MM.1S (cell line): ENCODE data around the gene HES5.

Experiments
- DNase-seq: peaks from one replicate; pipeline ENCODE4 v3.0.0-alpha.2; 2015
- H2AFZ ChIP-seq: fragments of 300-600 bp; sonication (generic); 2 replicates; pipeline ENCODE4 v1.6.0; 2016; ENCODE audit warnings: antibody characterized with exemption, low read length
- H3F3A ChIP-seq: fragments of 300-600 bp; sonication (generic); 2 replicates; pipeline ENCODE4 v1.6.1; 2016; ENCODE audit warnings: mild to moderate bottlenecking, antibody characterized with exemption, low read length, moderate library complexity, mixed read lengths; ENCODE audit not compliant: insufficient read depth
- H3K27ac ChIP-seq: fragments of 300-600 bp; sonication (generic); 2 replicates; pipeline ENCODE4 v1.5.1; 2016; ENCODE audit warnings: mild to moderate bottlenecking, low read length
- H3K27me3 ChIP-seq: fragments of 300-600 bp; sonication (generic); replicated peaks from 2 replicates; pipeline ENCODE4 v1.6.0; 2016; ENCODE audit warnings: low read length; ENCODE audit not compliant: insufficient read depth
- H3K36me3 ChIP-seq: fragments of 300-600 bp; sonication (generic); replicated peaks from 2 replicates; pipeline ENCODE4 v1.6.1; 2016; ENCODE audit warnings: mild to moderate bottlenecking, low read length, mixed read lengths; ENCODE audit not compliant: insufficient read depth
- H3K4me1 ChIP-seq: fragments of 300-600 bp; sonication (generic); 2 replicates; pipeline ENCODE4 v1.6.1; 2016; ENCODE audit warnings: low read length, mixed read lengths
- H3K4me2 ChIP-seq: fragments of 300-600 bp; sonication (generic); 2 replicates; pipeline ENCODE4 v1.6.0; 2016; ENCODE audit warnings: low read depth, low read length
- H3K4me3 ChIP-seq: fragments of 300-600 bp; sonication (generic); 2 replicates; pipeline ENCODE4 v1.5.1; 2016; ENCODE audit warnings: low read length, mixed read lengths
- H3K79me2 ChIP-seq: fragments of 300-600 bp; sonication (generic); 2 replicates; pipeline ENCODE4 v1.6.1; 2016; ENCODE audit warnings: mixed run types, low read length, mixed read lengths
- H3K9ac ChIP-seq: fragments of 300-600 bp; sonication (generic); 2 replicates; pipeline ENCODE4 v1.6.1; 2016; ENCODE audit warnings: low read length, mixed read lengths
- H3K9me2 ChIP-seq: fragments of 300-600 bp; sonication (generic); replicated peaks from 2 replicates; pipeline ENCODE4 v1.6.1; 2016; ENCODE audit warnings: mild to moderate bottlenecking, low read length, mixed read lengths; ENCODE audit not compliant: insufficient read depth
- H3K9me3 ChIP-seq: fragments of 300-600 bp; sonication (generic); replicated peaks from 2 replicates; pipeline ENCODE4 v1.6.1; 2016; ENCODE audit warnings: mild to moderate bottlenecking, low read length, mixed read lengths; ENCODE audit not compliant: insufficient read depth
- H4K20me1 ChIP-seq: fragments of 300-600 bp; sonication (generic); 2 replicates; pipeline ENCODE4 v1.6.1; 2016; ENCODE audit warnings: mild to moderate bottlenecking, low read length, moderate library complexity, mixed read lengths; ENCODE audit not compliant: insufficient read depth
- EZH2 ChIP-seq: fragments of 300-600 bp; sonication (generic); optimal IDR thresholded peaks from 2 replicates; pipeline ENCODE3; 2017; ENCODE audit warnings: low read depth, mild to moderate bottlenecking, antibody characterized with exemption, low read length, mixed read lengths
- EZH2phosphoT487 ChIP-seq: fragments of 300-600 bp; sonication (generic); IDR thresholded peaks from 2 replicates; pipeline ENCODE4 v1.6.1; 2018; ENCODE audit warnings: antibody characterized with exemption, low read length
- TF ChIP-seq, protein P1 (sequence below): fragments of 300-600 bp; sonication (generic); IDR thresholded peaks from 2 replicates; pipeline ENCODE4 v1.5.1; 2016; ENCODE audit warnings: antibody characterized with exemption, low read length, mixed read lengths

Gene HES5

DNA sequence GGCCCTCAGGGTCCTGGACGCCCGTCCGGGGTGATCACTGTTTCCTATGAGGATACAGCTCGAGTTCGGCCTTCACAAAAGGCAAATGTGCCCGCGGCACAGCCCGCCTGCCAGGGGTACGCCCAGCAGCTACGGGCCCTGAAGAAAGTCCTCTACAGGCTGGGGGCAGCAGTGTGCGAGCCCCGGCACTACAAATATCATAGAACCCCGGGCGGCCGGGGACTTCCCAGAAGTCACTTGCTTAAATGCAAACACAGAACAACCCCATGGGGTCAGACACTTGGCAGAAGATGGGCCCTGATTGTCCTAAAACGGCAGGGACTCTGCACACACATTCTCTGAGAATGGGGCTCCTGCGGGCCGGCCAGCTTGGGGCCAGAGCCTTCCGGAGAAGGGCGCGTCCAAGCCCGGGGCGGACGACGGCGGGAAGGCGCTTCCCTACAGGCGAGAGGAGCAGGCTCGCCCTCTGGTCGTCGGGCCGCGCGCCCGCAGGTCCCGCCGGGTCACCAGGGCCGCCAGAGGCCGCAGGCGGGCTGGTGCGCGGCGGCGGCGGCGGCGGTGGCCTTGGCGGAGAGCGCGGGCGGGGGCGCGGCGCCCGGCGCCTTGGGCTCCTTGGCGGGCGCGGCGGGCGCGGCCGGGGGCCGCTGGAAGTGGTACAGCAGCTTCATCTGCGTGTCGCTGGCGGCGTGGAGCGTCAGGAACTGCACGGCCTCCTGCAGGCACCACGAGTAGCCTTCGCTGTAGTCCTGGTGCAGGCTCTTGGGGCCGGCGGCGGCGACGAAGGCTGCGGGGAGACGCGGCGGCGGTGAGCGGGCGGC is 888 bp downstream of the HES5 start:
- Histone ChIP-seq H3K36me3 (no peaks in the 10 kb centered on the region), H3K79me2 (peaks cover 18% of the 10 kb centered on the region), H3K27ac (no peak overlapping the region), H3K9me3 (no peaks in the 10 kb centered on the region), H2AFZ (no peak overlapping the region), H3K9me2 (no peaks in the 10 kb centered on the region), H3F3A (no peaks in the 10 kb centered on the region), H3K27me3 (peaks cover 68% of the 10 kb centered on the region), H3K4me2 (no peak overlapping the region; the same call in 1 of the 2 replicates), H4K20me1 (0 out of 2 replicates have a peak, but pooled peaks cover 4% of the 10 kb centered on the region), H3K9ac (no peak overlapping the region), H3K4me1 (peaks cover 13% of the 10 kb centered on the region), H3K4me3 (no peak overlapping the region)
- no peak for DNase-seq
- TF ChIP-seq, protein P1, sequence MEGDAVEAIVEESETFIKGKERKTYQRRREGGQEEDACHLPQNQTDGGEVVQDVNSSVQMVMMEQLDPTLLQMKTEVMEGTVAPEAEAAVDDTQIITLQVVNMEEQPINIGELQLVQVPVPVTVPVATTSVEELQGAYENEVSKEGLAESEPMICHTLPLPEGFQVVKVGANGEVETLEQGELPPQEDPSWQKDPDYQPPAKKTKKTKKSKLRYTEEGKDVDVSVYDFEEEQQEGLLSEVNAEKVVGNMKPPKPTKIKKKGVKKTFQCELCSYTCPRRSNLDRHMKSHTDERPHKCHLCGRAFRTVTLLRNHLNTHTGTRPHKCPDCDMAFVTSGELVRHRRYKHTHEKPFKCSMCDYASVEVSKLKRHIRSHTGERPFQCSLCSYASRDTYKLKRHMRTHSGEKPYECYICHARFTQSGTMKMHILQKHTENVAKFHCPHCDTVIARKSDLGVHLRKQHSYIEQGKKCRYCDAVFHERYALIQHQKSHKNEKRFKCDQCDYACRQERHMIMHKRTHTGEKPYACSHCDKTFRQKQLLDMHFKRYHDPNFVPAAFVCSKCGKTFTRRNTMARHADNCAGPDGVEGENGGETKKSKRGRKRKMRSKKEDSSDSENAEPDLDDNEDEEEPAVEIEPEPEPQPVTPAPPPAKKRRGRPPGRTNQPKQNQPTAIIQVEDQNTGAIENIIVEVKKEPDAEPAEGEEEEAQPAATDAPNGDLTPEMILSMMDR, result no peak
- TF ChIP-seq EZH2phosphoT487 (no peak), EZH2 (peak; percentile 92)

DNA sequence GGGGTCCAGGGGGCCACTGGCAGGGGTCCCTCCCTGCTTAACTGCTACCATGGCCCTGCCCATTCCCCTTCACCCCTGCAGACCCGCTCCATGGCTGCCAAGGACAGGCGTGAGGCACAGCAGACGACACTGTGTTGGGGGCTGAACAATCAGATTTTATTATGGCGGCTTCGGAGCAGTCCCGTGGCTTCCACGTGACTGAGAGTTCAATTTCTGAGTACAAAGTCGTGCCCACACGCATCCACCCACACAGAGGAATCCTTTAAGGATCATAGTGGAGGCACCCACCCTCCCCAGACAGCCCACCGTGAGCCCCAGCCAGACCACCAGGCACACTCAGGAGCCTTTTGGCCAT is 1.5 kb downstream of the HES5 start:
- Histone ChIP-seq H4K20me1 (peaks cover 10% of the 10 kb centered on the region; the same call in 1 of the 2 replicates), H3K9me2 (no peaks in the 10 kb centered on the region), H3K4me3 (no peak overlapping the region), H2AFZ (no peak overlapping the region), H3K9ac (no peak overlapping the region), H3K27ac (no peak overlapping the region), H3K36me3 (no peaks in the 10 kb centered on the region), H3F3A (no peaks in the 10 kb centered on the region), H3K4me1 (peaks cover 13% of the 10 kb centered on the region), H3K4me2 (no peak overlapping the region), H3K27me3 (peaks cover 62% of the 10 kb centered on the region), H3K79me2 (peaks cover 24% of the 10 kb centered on the region), H3K9me3 (no peaks in the 10 kb centered on the region)
- DNase-seq, result no peak
- TF ChIP-seq, protein P1, result no peak
- no peak for TF ChIP-seq EZH2

DNA sequence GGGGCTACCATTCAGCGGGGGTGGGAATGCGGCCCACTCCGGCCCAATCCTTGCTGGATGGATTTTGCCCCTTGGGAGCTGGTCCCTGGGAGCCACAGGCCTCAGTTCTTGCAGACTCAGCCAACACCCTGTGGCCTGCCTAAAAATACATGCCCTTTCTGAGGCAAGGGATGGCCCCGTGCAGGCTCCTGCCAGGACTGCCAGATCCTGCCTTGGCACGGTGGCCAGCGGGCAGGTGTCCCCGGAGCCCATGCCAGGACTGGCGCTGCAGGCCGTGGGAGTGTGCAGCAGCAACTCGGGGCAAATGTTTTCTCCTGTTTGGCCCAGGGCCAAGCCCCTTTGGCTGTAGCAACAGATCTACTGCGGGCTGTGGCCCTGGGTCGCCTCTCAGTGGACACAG is 2.0 kb downstream of the HES5 start:
- no peak for DNase-seq
- Histone ChIP-seq H3F3A (no peaks in the 10 kb centered on the region), H3K9me3 (no peaks in the 10 kb centered on the region), H3K4me3 (no peak overlapping the region), H3K4me1 (peaks cover 13% of the 10 kb centered on the region), H3K27me3 (peaks cover 56% of the 10 kb centered on the region), H2AFZ (no peak overlapping the region), H3K9me2 (no peaks in the 10 kb centered on the region), H3K9ac (no peak overlapping the region), H3K36me3 (no peaks in the 10 kb centered on the region), H3K27ac (no peak overlapping the region), H3K79me2 (peaks cover 30% of the 10 kb centered on the region), H3K4me2 (no peak overlapping the region), H4K20me1 (peaks cover 14% of the 10 kb centered on the region; the same call in 1 of the 2 replicates)
- TF ChIP-seq EZH2 (no peak), EZH2phosphoT487 (no peak)
- TF ChIP-seq, protein P1, result no peak
